OCI-LY7 (cell line): ENCODE data around the gene SPG11.

ENCODE experiments used
- CTCF ChIP-seq: fragments of 200-600 bp; sonication (generic); conservative IDR thresholded peaks from 2 replicates; pipeline ENCODE4 v1.5.1; 2014; ENCODE audit warnings: mild to moderate bottlenecking, antibody characterized with exemption, low read length, moderate library complexity, mixed read lengths
- EZH2phosphoT487 ChIP-seq: fragments of 200-600 bp; sonication (generic); IDR thresholded peaks from 2 replicates; pipeline ENCODE4 v1.6.1; 2018; ENCODE audit warnings: low read depth, borderline replicate concordance, mild to moderate bottlenecking, mixed run types, antibody characterized with exemption, low read length, moderate library complexity, mixed read lengths

GRCh38 chr15:44666210-44667038 lies 3.0 kb upstream of the SPG11 start:
- TF ChIP-seq CTCF, result peak; percentile 35; the same call in 1 of the 2 replicates
- TF ChIP-seq EZH2phosphoT487, result no peak
